Left ventricle myocardium superior (tissue), 1 donor: ENCODE results near the gene VEGFC. TPM values are rescaled to one million over a fixed set of nuclear protein-coding genes. Genes with fewer than 3 reads are reported as not detected.
A peak's percentile ranks its signal among the peaks of the same experiment; 100 is the strongest.

Experiments
- ATAC-seq: fragments of 200-7000 bp; cut with Tn5 transposase; one replicate; pipeline ENCODE4 v1.9.1; 2020; ENCODE audit warnings: mild to moderate bottlenecking, moderate library complexity
- DNase-seq: peaks from one replicate; pipeline ENCODE4 v3.0.0-alpha.2; 2020
- intact Hi-C: fragments of 100-400 bp; cut with micrococcal nuclease; formaldehyde crosslinking; loops from one replicate; pipeline ENCODE4 v1.11.0; 2022
- long read RNA-seq: library from polyadenylated mRNA; unstranded; transcript quantifications from one replicate; pipeline ENCODE4 v2.0.0, GENCODE V29; 2021
- total RNA-seq: library from RNA; stranded (reverse); fragmentation: NEBNext Ultra II Directional; extraction: Animal tissue kit (Norgen Biotek cat#: 25700); gene quantifications from one replicate; pipeline ENCODE4 v1.2.1, GENCODE V29; 2021
- donor health status: DM: no; HTN: yes; CAD: no; lungs with severe emphysema.

VEGFC gene, protein sequence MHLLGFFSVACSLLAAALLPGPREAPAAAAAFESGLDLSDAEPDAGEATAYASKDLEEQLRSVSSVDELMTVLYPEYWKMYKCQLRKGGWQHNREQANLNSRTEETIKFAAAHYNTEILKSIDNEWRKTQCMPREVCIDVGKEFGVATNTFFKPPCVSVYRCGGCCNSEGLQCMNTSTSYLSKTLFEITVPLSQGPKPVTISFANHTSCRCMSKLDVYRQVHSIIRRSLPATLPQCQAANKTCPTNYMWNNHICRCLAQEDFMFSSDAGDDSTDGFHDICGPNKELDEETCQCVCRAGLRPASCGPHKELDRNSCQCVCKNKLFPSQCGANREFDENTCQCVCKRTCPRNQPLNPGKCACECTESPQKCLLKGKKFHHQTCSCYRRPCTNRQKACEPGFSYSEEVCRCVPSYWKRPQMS
- total RNA-seq, result 6.9 TPM
- long read RNA-seq, partial matches to known transcripts, result 0 of 3 reads
- long read RNA-seq, other reads (novel, unspliced or antisense), result 0 of 3 reads

DNA sequence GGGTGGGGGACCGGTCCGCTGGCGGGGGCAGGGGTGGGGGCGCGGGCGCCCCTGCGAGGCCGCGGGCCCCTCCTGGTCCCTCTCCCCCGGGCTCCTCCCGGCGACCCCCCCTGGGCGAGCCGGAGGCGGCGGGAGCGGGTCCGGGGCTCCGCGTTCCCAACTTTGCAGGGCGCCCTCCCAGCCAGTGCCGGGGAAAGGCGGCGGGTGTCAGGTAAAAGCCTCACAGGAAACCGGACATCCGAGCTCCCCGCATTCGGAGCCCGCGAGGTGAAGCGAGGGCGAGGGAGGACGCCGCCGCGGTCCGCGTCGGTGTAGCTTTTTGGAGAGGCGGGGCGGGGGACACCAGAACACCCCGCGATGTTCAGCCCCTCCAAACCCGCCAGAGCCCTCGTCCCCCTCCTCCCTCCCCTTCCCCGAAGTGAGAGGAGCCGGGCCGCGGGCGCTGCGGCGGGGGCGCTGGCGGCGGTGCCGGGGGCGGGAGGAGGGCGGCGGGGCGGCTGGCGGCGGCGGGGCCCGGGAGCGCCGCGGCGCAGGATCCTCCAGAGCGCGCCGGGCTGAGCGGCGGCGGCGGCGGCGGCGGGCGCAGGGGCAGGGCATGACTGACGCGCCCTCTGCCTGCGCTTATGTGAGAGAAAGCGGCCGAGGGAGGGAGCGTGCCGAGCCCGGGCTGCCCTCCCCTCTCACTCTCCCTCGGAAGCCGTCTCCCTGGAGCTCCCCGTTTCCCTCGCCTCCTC is at the start of gene VEGFC:
Gene VEGFC, minus strand, starts transcription at position 597 of the 734 bp plus-strand sequence. CDS start 611 bp downstream, outside the sequence.
- DNase-seq, result peak; percentile 77
- ATAC-seq, result peak; percentile 96
- intact Hi-C loops, result loop anchor here (10.0 kb wide), 1 partner anchor 228 kb away; no protein-coding TSS in a partner anchor

DNA sequence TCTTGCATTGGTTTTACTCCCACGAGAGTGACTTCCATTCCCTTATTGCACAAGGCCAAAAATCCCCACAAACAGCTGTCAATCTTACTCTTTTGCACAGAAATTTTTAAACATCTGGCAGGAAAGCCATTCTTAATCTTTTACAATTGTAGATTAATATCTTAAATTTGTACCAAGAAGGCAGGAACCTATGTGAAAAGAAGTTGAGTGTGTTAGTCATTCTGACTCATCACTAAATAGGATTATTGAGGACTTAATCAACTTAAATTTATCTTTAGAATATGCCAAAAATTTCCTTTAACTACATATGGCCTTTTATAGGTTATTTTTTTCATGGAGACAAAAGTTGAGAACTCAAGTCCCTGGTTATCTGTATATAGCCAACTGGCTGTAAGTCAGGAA is 49.0 kb upstream of the VEGFC start:
- DNase-seq, result no peak
- no peak for ATAC-seq
- intact Hi-C loops, result no loop called here

DNA sequence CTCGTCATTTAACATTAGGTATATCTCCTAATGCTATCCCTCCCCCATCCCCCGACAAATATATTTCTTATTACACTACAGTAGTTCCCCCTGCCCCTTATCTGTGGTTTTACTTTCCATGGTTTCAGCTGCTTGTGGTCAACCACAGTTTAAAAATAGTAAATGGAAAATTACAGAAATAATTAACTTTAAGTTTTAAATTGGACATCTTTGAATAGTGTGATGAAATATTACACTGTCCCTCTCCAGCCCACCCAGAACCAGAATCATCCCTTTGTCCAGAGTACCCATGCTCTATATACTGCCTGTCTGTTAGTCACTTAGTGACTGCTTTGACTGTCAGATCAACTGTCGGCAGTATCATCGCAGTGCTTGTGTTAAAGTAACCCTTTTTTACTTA is 47.4 kb upstream of the VEGFC start:
- intact Hi-C loops, result no loop called here
- no peak for DNase-seq
- no peak for ATAC-seq

DNA sequence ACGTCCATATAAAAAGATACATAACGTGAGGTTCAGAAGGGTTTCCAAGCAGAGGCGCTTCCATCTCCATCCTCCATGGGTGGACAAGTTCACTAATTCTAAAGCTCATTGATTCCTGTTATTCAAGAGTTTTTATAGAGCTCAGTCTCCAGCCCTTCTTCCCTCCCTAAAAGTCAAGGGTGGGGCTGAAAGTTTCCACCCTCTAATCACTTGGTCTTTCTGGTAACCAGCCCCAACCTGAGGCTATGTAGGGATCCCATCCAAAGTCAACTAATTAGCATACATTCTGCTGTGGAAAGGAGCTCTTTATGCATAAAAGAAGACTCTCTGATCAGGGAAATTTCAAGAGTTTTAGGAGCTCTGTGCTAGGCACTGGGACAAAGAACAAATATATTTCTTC is 46.9 kb upstream of the VEGFC start:
- DNase-seq (no peak), ATAC-seq (no peak)
- intact Hi-C loops, result no loop called here

DNA sequence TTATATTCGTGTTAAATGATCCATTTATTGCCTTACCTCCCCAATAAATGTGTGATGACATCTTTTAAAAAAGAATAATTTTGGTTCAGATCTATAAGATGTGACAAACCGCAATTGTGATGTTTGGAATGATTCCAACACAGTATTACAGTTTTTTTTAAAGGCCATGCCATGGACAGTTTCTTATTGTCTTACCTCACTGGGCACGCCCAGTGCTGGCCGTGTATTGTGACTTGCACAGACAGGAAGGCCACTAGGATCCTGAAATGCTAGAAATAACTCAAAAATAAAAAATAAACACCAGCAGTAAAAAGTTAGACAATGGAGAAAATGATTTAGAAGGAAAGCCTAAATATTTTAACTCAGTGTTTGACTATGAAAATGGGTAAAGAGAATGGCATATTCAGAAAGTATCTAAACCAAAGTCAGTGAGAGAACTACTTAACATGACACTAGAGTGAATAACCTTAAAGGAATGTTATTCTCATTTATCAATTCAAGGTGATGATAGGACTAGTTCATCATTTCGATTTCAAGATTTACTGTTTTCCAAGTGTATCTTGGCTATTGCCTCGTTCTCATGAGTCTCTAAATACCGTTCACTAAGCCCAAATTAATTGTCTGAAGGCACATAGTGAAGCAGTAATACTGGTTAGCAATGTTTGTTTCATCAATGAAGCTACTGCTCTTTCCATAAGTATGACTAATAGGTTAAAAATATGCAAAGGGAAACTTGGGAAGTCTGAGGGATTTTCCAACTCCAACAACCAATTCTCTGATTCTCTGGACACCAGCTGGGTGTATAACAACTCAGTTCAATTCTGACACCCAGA is 46.1 kb upstream of the VEGFC start:
- intact Hi-C loops, result no loop called here
- DNase-seq (peak; percentile 37), ATAC-seq (no peak)

DNA sequence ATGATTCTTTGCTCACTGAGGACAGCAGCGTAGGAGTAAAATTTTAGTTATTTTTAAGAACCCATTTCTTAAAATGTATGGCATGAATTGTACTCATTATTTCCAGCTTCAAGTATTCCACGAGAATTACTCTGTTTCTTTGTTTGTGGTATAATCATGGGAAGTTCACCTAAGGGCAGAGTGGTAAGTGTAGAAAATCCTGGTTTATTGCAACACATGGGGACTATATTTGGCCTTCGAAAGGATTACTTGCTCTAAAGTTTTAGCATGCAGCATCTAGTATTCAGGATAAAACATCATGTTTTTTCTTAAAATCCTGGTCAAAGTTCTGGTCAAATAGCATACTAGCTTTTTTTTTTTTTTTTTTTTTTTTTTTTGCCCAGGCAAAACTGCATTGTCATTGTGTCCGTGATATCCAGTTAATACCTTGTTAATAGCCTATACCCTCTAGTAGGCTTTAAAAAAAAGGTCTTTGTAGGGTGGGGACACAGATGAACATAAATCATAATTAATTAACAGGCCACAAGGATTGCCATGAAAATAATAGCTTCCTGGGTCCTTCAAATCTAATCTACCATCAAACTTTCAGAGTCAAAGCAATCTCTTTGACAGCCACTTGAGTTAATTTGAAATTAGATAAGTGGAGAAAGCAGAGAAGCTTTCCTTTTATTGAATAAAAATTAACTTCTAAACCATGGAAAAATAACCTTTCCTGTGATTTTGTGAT is 44.6 kb upstream of the VEGFC start:
- DNase-seq (no peak), ATAC-seq (no peak)
- intact Hi-C loops, result no loop called here

DNA sequence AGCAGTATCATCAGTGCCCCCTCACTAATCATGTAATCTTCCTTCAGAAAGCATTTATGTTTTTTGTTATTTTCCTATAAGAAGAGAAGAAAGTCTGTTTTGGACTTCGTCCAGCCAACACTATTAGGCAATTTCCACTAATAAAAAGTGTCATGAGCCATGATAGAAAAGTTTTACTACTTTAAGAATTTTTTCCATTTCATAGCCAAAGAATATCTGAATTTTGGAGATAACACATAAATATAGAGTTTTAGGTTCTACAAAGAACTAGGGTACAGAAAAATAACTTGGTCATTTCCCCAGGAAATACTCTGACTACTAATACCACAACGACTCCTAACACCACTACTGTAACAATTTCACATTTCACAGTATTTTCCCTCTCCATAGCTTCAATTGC is 41.8 kb upstream of the VEGFC start:
- ATAC-seq (no peak), DNase-seq (no peak)
- intact Hi-C loops, result no loop called here

DNA sequence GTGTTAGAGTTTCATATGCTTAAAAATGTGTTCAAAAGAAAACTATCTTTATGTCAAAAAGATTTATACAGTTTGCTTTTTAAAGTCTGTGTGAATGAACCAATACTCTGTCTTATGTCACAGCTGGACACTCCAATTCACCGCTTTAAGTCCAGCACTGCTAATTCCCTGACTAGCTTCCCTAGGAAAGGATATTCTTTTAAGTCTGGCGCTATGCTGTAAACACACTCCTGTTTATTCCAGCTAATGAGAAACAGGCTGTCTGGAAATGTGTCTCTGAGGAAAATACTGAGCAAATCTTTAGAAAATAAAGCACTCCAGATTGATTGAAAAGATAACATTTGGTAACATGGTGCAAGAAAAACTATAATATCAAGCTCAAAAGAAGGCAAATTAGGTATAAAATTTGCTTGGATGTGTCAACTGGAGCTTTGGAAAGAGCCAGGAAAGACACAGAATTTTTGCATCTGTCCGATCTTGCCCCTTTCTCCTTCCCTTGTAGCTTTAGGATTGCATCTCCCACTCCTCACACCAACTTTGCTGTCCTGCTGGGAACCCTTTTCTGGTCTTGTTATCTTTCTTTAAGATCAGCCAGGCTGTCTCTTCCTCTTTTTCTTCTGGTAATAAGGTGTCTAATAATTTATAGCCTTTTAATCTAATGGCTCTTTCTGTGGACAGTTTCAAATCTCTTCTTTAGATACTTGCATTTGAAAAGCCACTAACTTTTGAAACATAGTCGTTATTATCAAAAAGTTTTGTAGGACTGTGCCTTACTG is 40.9 kb upstream of the VEGFC start:
- intact Hi-C loops, result no loop called here

DNA sequence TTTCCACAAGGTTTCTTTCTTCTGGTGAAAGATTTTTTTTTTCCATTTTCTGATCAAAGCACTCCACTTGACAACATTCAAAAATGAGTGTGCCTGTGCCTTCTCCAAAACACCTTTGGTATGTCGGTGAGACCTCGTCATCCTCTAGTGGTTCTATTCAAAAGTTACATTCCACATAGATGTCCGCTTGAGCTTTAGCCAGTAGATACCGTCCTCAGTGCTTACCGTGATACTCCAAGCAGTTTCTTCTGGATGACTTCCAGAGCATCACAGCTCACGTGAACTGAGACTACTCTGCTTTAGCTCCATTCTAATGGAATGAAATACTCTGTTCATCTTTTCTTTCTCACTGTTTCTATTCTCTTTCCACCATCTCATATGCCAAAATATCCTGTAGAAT is 38.2 kb upstream of the VEGFC start:
- intact Hi-C loops, result no loop called here
- ATAC-seq, result no peak
- no peak for DNase-seq

More for the DNA sequence above, 40.9 kb upstream of the VEGFC start:
- ATAC-seq (no peak), DNase-seq (no peak)

DNA sequence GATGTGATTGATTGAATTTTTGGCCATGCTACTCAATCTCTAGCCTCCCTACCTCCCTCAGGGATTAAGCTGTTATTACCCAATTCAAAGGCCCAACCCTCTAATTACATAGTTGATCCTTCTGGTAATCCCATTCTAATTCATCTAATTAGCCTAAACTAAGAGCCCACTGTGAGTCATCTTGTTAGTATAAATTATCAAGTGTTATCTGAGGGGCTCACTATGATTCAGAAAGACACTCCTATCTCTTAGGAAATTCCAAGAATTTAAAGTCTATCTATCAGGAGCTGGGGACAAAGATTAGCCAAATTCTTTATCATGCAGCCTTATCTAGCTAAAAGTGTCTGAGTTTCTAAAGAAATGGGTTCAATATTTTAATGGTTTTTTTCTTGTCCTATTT is 32.9 kb upstream of the VEGFC start:
- DNase-seq, result no peak
- intact Hi-C loops, result no loop called here
- ATAC-seq, result no peak

DNA sequence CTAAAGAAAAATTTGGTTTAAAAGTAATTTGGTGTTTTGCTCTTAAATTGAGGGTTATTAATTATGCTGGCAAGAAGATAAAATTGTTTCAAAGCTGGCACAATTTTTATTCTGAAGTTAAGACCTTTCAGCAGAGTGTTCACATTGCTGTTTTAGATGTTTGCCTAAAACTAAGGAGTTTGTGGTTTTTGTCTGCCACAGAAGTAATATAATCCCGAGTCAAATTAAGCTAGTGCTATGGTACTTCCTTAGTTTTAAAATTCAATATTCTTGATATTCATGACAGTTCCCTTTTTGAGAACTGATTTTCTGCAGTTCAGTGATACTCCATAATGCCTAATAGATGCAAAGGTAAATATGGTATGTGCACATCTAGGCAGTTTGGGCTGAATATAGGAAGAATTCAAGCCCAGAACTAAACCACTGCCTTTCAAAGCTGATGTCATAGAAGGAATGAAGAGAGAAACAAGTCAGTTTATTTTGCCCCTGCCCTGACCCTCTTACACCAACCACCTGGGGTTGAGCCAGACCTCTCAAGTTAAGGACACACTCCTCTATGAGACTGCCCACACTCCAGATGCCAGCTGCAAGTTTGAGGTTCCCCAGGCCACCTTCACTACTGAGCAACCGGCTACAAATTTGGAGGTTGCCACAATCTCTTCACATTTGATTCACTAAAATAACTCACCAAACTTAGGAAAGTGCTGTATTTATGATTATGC is 32.1 kb upstream of the VEGFC start:
- ATAC-seq (no peak), DNase-seq (no peak)
- intact Hi-C loops, result no loop called here

DNA sequence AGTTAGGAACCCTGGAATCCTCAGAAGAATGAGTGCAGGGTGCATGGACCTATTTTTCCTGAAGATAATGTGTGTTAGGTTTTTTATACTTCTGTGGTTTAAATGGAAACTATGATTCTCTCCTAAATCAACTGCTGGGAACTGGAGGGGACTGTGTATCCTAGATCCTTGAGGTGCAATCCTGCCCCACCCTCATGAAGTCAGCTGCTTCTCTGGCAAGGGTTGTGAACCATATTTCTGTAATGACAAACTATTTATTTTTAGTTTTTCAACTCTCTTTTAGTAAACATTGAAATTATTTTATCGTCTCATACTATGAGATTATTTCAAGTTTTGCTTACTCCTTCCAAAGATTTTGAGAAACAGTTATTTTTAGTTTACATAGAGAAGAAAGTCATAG is 25.8 kb upstream of the VEGFC start:
- no peak for ATAC-seq
- DNase-seq, result no peak
- intact Hi-C loops, result no loop called here

DNA sequence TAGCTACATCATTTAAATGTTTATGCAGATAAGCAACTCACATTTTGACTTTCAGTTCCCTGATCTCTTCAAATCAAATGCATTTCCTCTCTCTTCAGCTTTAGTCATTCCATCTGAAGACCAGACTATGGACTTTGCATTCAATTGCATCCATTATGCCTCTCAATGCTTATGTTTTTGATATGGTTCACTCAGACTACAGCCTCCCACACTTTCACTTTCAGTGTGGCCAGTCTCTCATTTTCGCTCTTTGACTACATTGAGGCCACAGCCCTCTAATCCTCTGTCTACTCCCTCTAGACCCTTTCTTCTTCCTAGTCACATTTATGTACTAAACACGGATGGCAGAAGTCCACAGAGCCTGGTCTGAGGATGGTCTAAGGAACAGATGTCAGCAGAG is 24.5 kb upstream of the VEGFC start:
- ATAC-seq, result no peak
- no peak for DNase-seq
- intact Hi-C loops, result no loop called here

DNA sequence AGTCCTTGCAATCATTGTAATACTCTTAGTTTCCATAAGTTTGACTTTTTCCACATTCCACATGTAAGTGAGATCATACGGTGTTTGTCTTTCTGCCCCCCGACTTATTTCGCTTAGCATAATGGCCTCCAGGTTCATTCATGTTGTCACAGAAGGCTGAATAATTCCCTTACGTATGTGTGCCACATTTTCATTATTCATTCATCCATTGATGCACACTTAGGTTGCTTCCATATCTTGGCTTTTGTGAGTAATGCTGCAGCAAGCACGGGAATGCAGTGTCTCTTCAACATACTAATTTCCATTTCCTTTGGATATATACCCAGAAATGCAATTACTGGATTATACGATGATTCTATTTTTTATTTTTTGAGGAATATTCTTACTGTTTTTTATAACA is 22.0 kb upstream of the VEGFC start:
- intact Hi-C loops, result no loop called here
- DNase-seq (no peak), ATAC-seq (no peak)

DNA sequence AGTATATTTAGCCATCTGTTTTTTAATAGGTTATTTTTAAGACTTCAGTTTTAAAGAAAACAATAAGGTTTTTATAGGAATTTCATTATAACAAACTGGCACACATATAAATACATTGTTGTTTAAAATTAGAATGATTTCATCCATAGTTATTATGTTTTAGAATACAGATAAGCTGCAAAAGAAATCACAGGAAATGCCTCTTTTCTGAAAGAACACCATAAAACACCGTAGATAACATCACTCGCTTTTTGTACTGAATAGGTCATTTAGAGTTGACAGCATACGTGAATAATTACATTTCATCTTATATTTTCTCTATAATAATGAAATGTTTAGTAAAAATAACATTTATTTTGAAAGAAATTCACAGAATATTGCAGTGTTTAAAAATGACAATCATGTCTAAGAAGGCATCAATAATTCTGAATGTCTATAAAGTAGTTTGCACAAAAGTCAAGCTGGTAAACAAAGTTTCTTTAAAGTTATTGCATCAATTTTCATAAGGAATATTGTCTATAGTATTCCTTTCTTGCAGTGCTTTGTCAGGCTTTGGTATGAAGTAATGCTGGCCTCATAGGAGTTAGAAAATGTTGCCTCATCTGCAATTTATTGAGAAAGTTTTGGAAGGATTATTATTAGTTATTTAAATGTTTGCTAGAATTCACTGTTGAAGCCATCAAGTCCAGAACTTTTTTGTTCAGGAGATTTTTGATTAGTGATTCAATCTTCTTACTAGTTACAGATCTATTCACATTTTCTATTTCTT is 17.9 kb upstream of the VEGFC start:
- ATAC-seq (no peak), DNase-seq (no peak)
- intact Hi-C loops, result no loop called here

DNA sequence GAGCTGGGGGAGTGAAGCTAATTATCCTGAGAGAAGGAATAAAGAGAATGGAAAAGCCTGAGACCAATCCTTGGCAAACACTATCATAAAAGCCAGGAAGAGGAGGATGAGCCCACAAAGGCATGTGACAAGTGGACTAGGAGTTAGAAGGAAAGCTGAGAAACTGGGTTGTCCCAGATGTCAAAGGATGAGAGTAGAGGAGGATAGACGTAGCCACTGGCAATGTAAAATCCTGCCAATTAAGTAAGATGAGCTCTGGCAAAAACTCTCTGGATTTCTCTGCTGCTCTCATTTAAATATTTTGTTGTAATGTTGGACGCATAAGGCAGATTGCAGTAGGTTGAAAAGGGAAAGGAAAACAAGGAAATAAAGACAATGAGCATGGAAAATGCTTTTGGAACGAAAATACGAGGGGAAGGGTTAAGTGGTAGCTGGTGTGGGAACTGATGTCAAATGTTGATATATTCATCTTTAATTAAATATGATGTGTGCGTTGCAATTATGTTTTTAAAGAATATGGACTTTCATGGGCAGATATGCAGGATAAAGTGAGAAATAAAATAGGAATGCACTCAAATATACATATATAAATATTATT is 14.2 kb upstream of the VEGFC start:
- intact Hi-C loops, result no loop called here
- DNase-seq (no peak), ATAC-seq (no peak)

DNA sequence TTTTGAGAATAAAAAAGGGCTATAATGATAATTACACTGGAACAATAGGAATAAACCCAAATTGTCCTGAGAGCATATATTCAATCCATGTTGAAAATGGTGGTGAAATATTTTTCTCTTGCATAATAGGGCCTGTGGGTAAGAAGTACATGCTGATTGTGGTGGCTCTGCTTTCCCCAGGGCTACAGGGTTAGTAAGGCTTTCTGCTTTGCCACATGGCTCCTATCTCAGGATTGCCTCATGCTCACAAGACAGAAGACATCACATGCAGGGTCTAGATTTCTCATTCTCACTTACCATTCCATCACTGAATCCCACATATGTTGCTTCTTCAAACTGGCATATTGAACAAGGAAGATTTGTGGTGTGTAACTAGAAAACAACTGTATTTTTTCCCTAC is 12.4 kb upstream of the VEGFC start:
- no peak for DNase-seq
- no peak for ATAC-seq
- intact Hi-C loops, result no loop called here
